GM19467 (cell line): ENCODE results near the gene CALM3.

ENCODE experiments used
- ATAC-seq: cut with Tn5 transposase; IDR thresholded peaks from one replicate; pipeline ENCODE4 v1.9.1; 2021; ENCODE audit warnings: mild to moderate bottlenecking, moderate library complexity; ENCODE audit not compliant: unreplicated experiment

CALM3 gene

GRCh38 chr19:46599716-46600373 is 1.3 kb upstream of the CALM3 start:
- ATAC-seq: no peak

DNA sequence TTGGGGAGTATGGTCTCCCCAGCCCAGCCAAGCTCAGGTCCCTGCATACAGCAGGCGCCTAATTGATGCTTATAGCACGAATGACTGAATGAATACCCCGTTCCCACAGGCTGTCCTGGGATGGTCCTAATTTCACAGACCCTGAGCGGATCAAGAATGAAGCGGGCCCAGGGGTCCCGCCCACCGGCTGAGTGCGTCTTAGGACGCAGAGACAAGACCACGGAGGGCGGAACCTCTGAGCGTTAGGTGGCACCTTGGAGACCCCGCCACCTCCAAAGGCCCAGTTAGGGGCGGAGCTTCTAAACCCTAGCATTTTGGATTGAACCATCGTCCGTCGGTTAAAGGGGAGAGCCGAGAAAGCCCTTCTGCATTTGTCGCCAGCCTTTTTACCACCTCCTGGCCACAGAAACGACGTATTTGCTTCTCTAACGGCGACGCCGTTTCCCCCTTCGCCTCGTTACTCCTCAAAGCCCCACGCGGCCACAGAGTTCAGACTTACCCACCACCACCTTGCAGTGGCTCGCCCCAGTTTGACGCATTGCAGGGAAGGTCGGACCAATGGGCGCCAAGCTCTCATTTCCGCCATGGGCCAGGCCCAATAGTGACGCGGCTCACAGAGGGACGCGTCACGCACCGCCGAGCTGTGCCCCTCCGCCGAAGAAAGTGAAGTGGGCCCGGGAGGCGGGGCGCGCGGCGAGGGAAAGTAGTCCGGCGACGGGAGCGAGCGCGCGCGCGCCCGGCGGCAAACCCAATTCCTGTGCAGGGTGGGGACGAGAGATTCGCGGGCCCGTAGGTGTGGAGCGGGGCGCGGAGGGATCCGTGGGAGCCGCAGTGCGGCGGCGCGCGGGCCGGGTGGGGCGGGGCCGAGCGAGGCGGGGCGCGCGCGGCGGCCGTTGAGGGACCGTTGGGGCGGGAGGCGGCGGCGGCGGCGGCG is 479 bp upstream of the CALM3 start:
- ATAC-seq: peak; percentile 69

GRCh38 chr19:46602392-46603194 is 1.5 kb downstream of the CALM3 start:
- no peak for ATAC-seq

- ATAC-seq: no peak
These were observed 2.1 kb downstream of the CALM3 start for GRCh38 chr19:46603195-46603637.

- no peak for ATAC-seq
These were observed 2.7 kb downstream of the CALM3 start for GRCh38 chr19:46603752-46604231.

- ATAC-seq: no peak
These were observed 3.7 kb downstream of the CALM3 start for GRCh38 chr19:46604781-46605355.

DNA sequence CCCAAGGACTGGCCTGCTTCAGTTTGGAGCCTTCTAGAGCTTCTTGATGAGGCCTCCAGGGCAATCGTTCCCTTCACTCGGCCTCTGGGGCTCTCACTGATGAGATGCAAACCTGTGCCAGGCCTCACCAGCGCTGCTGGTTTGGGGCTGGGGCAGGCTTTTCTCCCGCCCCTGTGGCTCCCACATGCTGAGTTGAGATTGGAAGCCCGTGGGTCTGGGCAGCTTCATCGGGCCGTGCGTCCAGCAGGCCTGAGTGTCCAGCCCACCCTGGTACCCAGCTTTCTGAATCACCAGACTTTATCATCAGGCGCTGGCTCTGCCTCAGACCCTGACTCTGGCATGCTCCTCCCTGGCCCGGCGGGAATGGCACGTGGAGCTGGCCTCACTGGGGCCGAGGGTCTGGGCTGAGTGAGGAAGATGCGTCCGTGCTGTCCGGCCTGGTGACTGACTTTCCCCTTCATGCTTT is 4.3 kb downstream of the CALM3 start:
- ATAC-seq: no peak

DNA sequence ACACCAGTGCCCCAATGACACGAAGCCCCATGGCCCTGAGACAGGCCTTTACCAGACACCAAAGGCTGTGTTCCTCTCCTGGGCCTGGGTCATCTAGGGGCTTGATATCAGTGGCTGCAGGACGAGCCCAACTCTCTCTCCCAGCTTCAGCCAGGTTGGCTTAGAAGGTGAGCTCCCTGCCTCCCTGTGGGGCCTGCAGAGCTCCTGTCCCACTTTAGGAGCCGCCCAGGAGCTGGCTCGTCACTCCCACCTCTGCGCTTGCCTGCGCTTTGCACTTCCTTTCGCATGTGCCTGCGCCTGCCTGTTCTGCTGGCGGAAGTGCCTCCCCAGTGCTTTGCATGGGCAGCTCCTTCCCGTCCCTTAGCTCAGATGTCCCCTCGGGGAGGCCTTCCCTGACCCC is 4.9 kb downstream of the CALM3 start:
- ATAC-seq: no peak

GRCh38 chr19:46606681-46607447 is 5.7 kb downstream of the CALM3 start:
- ATAC-seq: no peak

DNA sequence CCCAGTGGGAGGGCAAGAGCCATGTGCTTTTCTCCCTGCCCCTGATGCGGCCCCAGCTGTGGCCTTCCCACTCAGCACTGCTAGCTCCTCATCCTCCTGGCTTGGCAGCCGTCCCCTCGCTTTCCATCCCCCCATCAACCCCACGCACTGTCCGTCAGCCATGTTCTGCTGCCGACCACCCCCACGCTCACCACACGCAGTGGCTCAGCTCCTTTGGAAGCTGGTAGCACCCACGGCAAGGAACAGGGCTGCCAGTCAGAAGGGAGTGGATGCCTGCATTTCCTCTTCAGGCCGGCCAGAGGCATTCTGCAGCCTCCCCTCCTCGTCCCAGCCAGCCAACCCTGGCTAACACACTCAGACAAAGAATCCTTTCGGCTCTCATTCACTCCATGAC is 6.3 kb downstream of the CALM3 start:
- no peak for ATAC-seq

DNA sequence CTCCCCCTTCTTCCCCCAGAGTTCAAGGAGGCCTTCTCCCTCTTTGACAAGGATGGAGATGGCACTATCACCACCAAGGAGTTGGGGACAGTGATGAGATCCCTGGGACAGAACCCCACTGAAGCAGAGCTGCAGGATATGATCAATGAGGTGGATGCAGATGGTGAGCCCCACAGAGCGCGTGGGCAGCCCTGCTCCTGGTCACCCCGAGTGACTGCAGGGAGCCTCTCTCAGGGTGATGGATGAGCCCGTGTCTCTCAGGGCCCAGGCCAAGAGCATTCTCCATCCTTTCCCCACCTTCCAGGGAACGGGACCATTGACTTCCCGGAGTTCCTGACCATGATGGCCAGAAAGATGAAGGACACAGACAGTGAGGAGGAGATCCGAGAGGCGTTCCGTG is 7.0 kb downstream of the CALM3 start:
- no peak for ATAC-seq

DNA sequence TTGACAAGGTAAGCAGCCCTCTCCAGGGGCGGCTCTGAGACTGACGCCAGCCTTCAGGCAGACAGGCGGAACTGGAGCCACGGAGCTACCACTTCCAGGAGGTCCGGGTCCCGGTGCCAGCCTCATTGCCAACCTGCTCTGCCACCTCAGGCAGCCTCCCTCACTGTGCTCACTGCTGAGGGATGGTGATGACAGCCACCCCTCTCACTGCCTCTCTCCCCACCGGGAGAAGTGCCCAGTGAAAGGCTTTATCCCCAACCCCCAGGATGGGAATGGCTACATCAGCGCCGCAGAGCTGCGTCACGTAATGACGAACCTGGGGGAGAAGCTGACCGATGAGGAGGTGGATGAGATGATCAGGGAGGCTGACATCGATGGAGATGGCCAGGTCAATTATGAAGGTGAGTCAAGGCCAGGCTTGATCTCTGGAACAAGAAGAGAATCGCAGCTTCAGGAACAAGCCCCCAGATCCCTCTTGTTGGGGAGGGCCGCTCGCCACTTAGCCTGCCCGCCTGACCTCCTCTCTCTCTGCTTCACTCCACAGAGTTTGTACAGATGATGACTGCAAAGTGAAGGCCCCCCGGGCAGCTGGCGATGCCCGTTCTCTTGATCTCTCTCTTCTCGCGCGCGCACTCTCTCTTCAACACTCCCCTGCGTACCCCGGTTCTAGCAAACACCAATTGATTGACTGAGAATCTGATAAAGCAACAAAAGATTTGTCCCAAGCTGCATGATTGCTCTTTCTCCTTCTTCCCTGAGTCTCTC is 7.6 kb downstream of the CALM3 start:
- ATAC-seq: no peak

GRCh38 chr19:46609511-46610412 is 8.6 kb downstream of the CALM3 start:
- ATAC-seq: no peak

DNA sequence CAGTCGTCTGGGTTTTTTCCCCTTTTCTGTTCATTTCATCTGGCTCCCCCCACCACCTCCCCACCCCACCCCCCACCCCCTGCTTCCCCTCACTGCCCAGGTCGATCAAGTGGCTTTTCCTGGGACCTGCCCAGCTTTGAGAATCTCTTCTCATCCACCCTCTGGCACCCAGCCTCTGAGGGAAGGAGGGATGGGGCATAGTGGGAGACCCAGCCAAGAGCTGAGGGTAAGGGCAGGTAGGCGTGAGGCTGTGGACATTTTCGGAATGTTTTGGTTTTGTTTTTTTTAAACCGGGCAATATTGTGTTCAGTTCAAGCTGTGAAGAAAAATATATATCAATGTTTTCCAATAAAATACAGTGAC is 9.3 kb downstream of the CALM3 start:
- ATAC-seq: no peak

DNA sequence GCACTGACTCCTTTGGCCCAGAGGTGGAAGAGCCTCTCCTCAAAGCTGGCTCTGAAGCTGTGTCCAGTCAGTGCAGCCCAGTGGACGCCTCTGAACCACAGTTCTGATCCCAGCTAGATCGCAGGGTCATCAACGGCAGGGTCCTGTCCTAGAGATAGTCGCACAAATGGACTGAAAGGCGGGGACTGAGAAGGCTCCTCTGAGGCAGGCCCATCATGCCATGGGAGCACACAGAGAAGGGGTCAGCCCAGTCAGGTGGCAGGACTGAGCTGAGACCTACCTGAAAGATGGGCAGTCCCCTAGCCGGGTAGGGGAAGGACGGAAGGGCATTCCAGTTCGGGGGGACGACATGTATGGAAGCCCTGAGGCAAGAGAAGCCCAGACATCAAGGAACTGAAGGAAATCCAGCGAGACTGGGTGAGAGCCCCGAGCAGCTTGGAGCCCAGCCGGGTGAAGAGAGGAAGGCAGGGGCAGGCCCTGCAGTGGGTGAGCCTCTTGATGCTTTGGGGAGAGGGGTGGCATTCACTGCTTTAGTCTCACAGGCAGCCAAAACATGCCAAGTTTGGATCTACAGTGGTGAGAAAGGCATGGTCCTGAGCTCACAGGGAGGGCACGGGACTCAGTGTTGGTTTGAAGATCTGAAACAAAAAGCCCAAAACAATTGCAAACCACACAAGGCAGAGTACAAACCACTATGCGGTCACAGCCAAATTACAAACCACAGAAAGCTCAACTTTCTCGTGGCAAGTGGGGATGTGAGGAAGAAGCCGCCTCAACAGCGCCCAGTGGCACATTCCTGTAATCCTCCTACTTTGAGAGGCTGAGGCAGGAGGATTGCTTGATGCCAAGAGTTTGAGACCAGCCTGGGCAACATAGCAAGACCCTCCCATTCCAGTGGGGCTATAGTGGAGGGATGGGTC is 10.0 kb downstream of the CALM3 start:
- no peak for ATAC-seq

DNA sequence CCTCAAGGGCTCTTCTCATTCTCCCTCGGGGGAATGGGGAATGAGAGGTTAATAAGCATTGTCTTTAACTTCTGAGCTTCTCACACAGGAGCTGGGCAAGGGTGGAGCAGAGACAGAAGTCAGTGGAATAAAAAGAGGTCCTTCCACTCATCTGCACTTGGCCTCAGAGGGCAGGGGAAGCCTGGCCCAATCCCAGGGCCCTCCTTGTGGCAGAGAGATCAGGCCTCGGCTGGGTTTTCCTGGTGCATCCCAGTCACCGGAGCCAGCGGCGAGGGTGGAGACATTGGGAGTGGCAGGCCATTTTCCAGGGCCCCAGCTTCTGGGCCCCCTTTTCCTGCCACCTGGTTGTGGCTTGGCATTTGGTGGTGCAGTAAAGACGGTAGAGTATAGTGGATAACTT is 10.6 kb downstream of the CALM3 start:
- no peak for ATAC-seq

DNA sequence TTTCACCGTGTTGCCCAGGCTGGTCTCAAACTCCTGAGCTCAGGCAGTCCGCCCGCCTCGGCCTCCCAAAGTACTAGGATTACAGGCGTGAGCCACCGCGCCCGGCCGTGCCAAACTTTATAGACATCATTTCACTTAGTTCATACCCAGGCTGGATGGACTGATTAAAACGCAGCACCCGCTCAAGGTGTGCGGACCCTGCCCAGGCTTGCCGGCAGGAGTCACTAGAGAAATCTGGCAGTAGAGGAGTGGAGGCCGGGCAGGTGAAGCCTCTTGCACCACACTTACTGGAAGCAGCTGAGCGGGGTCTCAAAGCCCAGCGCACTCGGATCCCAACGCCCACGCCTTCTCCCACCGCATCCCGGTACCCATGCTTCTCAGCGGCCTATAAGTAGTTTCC is 12.4 kb downstream of the CALM3 start:
- no peak for ATAC-seq
